ENCODE measurements around the gene DHX57. TPM values are rescaled to one million over a fixed set of nuclear protein-coding genes. Genes with fewer than 3 reads are reported as not detected.

DHX57 gene
- total and polyA plus RNA-seq, 12 donors: 6.0 to 12.4 (median 9.7) TPM

- TF ChIP-seq, protein P1, sequence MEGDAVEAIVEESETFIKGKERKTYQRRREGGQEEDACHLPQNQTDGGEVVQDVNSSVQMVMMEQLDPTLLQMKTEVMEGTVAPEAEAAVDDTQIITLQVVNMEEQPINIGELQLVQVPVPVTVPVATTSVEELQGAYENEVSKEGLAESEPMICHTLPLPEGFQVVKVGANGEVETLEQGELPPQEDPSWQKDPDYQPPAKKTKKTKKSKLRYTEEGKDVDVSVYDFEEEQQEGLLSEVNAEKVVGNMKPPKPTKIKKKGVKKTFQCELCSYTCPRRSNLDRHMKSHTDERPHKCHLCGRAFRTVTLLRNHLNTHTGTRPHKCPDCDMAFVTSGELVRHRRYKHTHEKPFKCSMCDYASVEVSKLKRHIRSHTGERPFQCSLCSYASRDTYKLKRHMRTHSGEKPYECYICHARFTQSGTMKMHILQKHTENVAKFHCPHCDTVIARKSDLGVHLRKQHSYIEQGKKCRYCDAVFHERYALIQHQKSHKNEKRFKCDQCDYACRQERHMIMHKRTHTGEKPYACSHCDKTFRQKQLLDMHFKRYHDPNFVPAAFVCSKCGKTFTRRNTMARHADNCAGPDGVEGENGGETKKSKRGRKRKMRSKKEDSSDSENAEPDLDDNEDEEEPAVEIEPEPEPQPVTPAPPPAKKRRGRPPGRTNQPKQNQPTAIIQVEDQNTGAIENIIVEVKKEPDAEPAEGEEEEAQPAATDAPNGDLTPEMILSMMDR (IDR thresholded peaks at IDR 0.05): no peak
- 95 to 98% methylated on average over 2 of the region's 2 CpGs for WGBS, 2 donors
- no peak for DNase-seq
These were observed 49.8 kb downstream of the DHX57 start for GRCh38 chr2:38825956-38826355.

DNA sequence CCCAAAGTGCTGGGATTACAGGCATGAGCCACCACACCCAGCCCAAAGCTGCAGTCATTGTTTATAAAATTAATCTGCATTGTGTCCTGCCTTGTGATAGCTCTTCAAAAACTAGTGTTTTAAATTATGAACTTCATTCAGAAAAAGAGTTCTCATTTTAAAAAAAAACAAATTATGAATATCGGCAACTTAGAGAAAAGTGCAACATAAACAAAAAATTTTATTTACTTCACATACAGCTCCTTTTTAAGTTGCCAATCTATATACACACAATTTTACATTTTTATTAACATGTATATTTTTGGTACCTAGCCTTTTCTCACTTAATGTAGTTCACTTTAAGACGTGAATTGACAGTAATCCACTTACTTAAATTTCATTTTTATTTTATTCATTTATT, 50.8 kb downstream of the DHX57 start:
- H3K36me3 ChIP-seq: peaks cover 0 to 86% (median 31%) of the 10 kb centered on the region in 9 donors
- H3K4me3 ChIP-seq: no peak overlapping the region
- ATAC-seq (no peak), DNase-seq (no peak)
- peaks cover 0 to 10% (median 0%) of the 10 kb centered on the region in 9 donors for H3K4me1 ChIP-seq
- no peaks in the 10 kb centered on the region for H3K9me3 ChIP-seq
- WGBS, 2 donors: 95 to 97% methylated on average over 2 of the region's 2 CpGs
- H3K27me3 ChIP-seq: no peaks in the 10 kb centered on the region
- TF ChIP-seq, protein P1 (IDR thresholded peaks at IDR 0.05): no peak
- H3K27ac ChIP-seq: no peak overlapping the region
- intact Hi-C loops (cut with DNase I): no loop called here

More at GRCh38 chr2:38825956-38826355, 49.8 kb downstream of the DHX57 start:
- no peak for ATAC-seq
- Histone ChIP-seq H3K27me3 (no peaks in the 10 kb centered on the region), H3K9me3 (no peaks in the 10 kb centered on the region), H3K4me1 (peaks cover 0 to 19% (median 0%) of the 10 kb centered on the region in 9 donors), H3K4me3 (no peak overlapping the region), H3K36me3 (peaks cover 0 to 86% (median 31%) of the 10 kb centered on the region in 9 donors), H3K27ac (no peak overlapping the region)
- intact Hi-C loops (cut with DNase I): no loop called here

GRCh38 chr2:38823386-38823785, 52.3 kb downstream of the DHX57 start:
- DNase-seq (no peak), ATAC-seq (no peak)
- WGBS, 2 donors: 77 to 78% methylated on average over 5 of the region's 5 CpGs
- intact Hi-C loops (cut with DNase I): no loop called here
- Histone ChIP-seq H3K27me3 (no peaks in the 10 kb centered on the region), H3K4me3 (no peak overlapping the region), H3K9me3 (no peaks in the 10 kb centered on the region), H3K36me3 (peaks cover 0 to 98% (median 31%) of the 10 kb centered on the region in 9 donors), H3K27ac (no peak overlapping the region), H3K4me1 (peaks cover 0 to 10% (median 0%) of the 10 kb centered on the region in 9 donors)
- TF ChIP-seq, protein P1 (IDR thresholded peaks at IDR 0.05): no peak

DNA sequence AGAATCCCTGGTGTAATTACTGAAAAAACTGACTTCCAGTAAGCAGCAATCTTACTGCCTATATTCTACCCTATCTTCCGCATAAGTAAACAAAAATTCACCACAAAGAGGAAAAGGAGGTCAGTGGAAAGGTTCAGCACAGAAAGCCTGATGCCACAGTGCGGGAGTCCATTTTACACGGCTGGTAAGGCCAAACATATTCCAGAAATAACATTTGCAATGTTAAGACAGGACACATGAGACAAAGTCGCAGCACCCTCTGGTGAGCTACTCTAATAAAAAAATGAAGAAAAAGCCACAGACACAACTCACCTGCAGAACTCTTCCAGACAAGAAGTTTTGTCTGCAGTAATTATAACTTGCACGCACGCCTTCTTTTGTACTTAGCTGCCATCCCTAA, 57.2 kb downstream of the DHX57 start:
- Histone ChIP-seq H3K27ac (no peak overlapping the region), H3K4me3 (no peak overlapping the region), H3K4me1 (no peaks in the 10 kb centered on the region), H3K9me3 (no peaks in the 10 kb centered on the region), H3K27me3 (no peaks in the 10 kb centered on the region), H3K36me3 (peaks cover 0 to 99% (median 39%) of the 10 kb centered on the region in 9 donors)
- TF ChIP-seq, protein P1 (IDR thresholded peaks at IDR 0.05): no peak
- DNase-seq: no peak
- 75 to 80% methylated on average over 6 of the region's 6 CpGs for WGBS, 2 donors
- intact Hi-C loops (cut with DNase I): no loop called here
- no peak for ATAC-seq

All from heart right ventricle (tissue), 16 donors.